Liver (tissue), 9 donors: ENCODE measurements around the gene ROPN1B. TPM values are rescaled to one million over a fixed set of nuclear protein-coding genes. Genes with fewer than 3 reads are reported as not detected.

ENCODE experiments used
- DNase-seq: peaks from one replicate; pipeline ENCODE4 v3.0.0-alpha.2; 2017; ENCODE audit warnings: low spot score
- H3K27ac ChIP-seq, 2 donors: one replicate each; pipeline ENCODE4 v1.7.0; 2013; ENCODE audit warnings: inconsistent platforms in 2 of 2, low read length in 2 of 2, control low read depth in 1 of 2, low read depth in 1 of 2, mild to moderate bottlenecking in 1 of 2
- H3K27me3 ChIP-seq, 4 donors: one replicate each; pipeline versions ENCODE4 v1.6.1 to v1.7.0; 2013; ENCODE audit warnings: low read length in 3 of 4, inconsistent platforms in 1 of 4, mild to moderate bottlenecking in 1 of 4, moderate library complexity in 1 of 4; ENCODE audit not compliant: control insufficient read depth in 4 of 4, insufficient read depth in 4 of 4
- H3K36me3 ChIP-seq, 4 donors: one replicate each; pipeline versions ENCODE4 v1.6.1 to v1.7.0; 2013; ENCODE audit warnings: low read length in 3 of 4, mild to moderate bottlenecking in 3 of 4, low read depth in 1 of 4, moderate library complexity in 1 of 4; ENCODE audit not compliant: control insufficient read depth in 4 of 4, insufficient read depth in 3 of 4
- H3K4me1 ChIP-seq, 4 donors: one replicate each; pipeline versions ENCODE4 v1.6.1 to v1.7.0; 2013; ENCODE audit warnings: low read length in 3 of 4, mild to moderate bottlenecking in 3 of 4, moderate library complexity in 1 of 4; ENCODE audit not compliant: control insufficient read depth in 4 of 4, insufficient read depth in 4 of 4
- H3K4me3 ChIP-seq, 3 donors: one replicate each; pipeline versions ENCODE4 v1.6.1 to v1.7.0; 2013; ENCODE audit warnings: low read length in 3 of 3, control low read depth in 1 of 3, low read depth in 1 of 3, mild to moderate bottlenecking in 1 of 3
- H3K9ac ChIP-seq, 2 donors: one replicate each; pipeline ENCODE4 v1.7.0; 2013; ENCODE audit warnings: low read length in 2 of 2, mild to moderate bottlenecking in 2 of 2, moderate library complexity in 2 of 2, control low read depth in 1 of 2, low read depth in 1 of 2
- H3K9me3 ChIP-seq, 4 donors: one replicate each; pipeline versions ENCODE4 v1.6.1 to v1.7.0; 2013; ENCODE audit warnings: low read length in 3 of 4; ENCODE audit not compliant: control insufficient read depth in 4 of 4
- ATF3 ChIP-seq: IDR thresholded peaks from 2 replicates; pipeline ENCODE4 v1.6.1; 2016; ENCODE audit warnings: antibody characterized with exemption
- CTCF ChIP-seq: fragments of 150-350 bp; IDR thresholded peaks from 2 replicates; pipeline ENCODE4 v1.5.1; 2017; ENCODE audit warnings: improper control_type of control experiment, low read depth, low read length; ENCODE audit not compliant: missing input control
- EGR1 ChIP-seq, 2 donors: IDR thresholded peaks; 2 replicates each; pipeline ENCODE4 v1.6.1; 2016 to 2018; ENCODE audit warnings: antibody characterized with exemption in 2 of 2, low read depth in 2 of 2
- FOXA1 ChIP-seq: IDR thresholded peaks from 2 replicates; pipeline ENCODE4 v1.6.1; 2016; ENCODE audit warnings: antibody characterized with exemption
- FOXA2 ChIP-seq: IDR thresholded peaks from 2 replicates; pipeline ENCODE4 v1.6.1; 2016; ENCODE audit warnings: antibody characterized with exemption
- GABPA ChIP-seq, 2 donors: IDR thresholded peaks in 1 of 2; conservative IDR thresholded peaks in 1 of 2; 2 replicates each; pipeline ENCODE4 v1.6.1; 2016; ENCODE audit warnings: antibody characterized with exemption in 2 of 2, mild to moderate bottlenecking in 1 of 2, moderate library complexity in 1 of 2
- HNF4A ChIP-seq, 2 donors: conservative IDR thresholded peaks; 2 replicates each; pipeline ENCODE4 v1.6.1; 2016; ENCODE audit warnings: antibody characterized with exemption in 2 of 2, mild to moderate bottlenecking in 2 of 2
- HNF4G ChIP-seq: IDR thresholded peaks from 2 replicates; pipeline ENCODE4 v1.6.1; 2016; ENCODE audit warnings: antibody characterized with exemption
- JUND ChIP-seq, 2 donors: IDR thresholded peaks; 2 replicates each; pipeline ENCODE4 v1.6.1; 2016; ENCODE audit warnings: antibody characterized with exemption in 2 of 2
- MAX ChIP-seq: IDR thresholded peaks from 2 replicates; pipeline ENCODE4 v1.6.1; 2016; ENCODE audit warnings: antibody characterized with exemption
- NR2F2 ChIP-seq: IDR thresholded peaks from 2 replicates; pipeline ENCODE4 v1.6.1; 2016; ENCODE audit warnings: antibody characterized with exemption
- RAD21 ChIP-seq, 2 donors: IDR thresholded peaks; 2 replicates each; pipeline ENCODE4 v1.6.1; 2016; ENCODE audit warnings: antibody characterized with exemption in 2 of 2, mild to moderate bottlenecking in 2 of 2
- REST ChIP-seq: IDR thresholded peaks from 2 replicates; pipeline ENCODE4 v1.6.1; 2016; ENCODE audit warnings: antibody characterized with exemption, mild to moderate bottlenecking
- RXRA ChIP-seq, 2 donors: IDR thresholded peaks; 2 replicates each; pipeline ENCODE4 v1.6.1; 2017 to 2018; ENCODE audit warnings: antibody characterized with exemption in 2 of 2, mild to moderate bottlenecking in 1 of 2
- SP1 ChIP-seq: IDR thresholded peaks from 2 replicates; pipeline ENCODE4 v1.6.1; 2018; ENCODE audit warnings: antibody characterized with exemption, mild to moderate bottlenecking
- TAF1 ChIP-seq: conservative IDR thresholded peaks from 2 replicates; pipeline ENCODE4 v1.6.1; 2016; ENCODE audit warnings: antibody characterized with exemption, mild to moderate bottlenecking
- YY1 ChIP-seq: IDR thresholded peaks from 2 replicates; pipeline ENCODE4 v1.6.1; 2016; ENCODE audit warnings: antibody characterized with exemption, mild to moderate bottlenecking
- ZBTB33 ChIP-seq: IDR thresholded peaks from 2 replicates; pipeline ENCODE4 v1.6.1; 2016; ENCODE audit warnings: antibody characterized with exemption
- WGBS: extraction: QIAGEN DNeasy Blood & Tissue Kit; methylation state at CpG from one replicate; pipeline ENCODE4 v1.1.7; 2013; 5-methylcytosine and 5-hydroxymethylcytosine counted together
- polyA plus RNA-seq, 2 donors: library from polyadenylated mRNA; stranded (reverse) in 1 of 2; unstranded in 1 of 2; fragments of 200-250 nt in 1 of 2; fragments of >200 nt in 1 of 2; fragmentation: Nextera tagmentation in 1 of 2; extraction: Ambion mirVana in 1 of 2; gene quantifications; one replicate each; pipeline versions ENCODE4 v1.2.1 to v1.2.3, GENCODE V29; 2013 to 2015
- total RNA-seq, 2 donors: library from RNA; depleted of rRNA; stranded (reverse); fragments of >200 nt; gene quantifications; one replicate each; pipeline ENCODE4 v1.2.3, GENCODE V29; 2014
- donor health status: healthy.
- donor health status: healthy.
- donor health status: healthy.
- donor health status: healthy.
- donor health status: healthy.

ROPN1B gene
- total and polyA plus RNA-seq, 4 donors, result 0.69 to 0.84 (median 0.72) TPM; not detected in 1

- DNase-seq, result no peak
- peaks cover 0 to 9% (median 3%) of the 10 kb centered on the region in 4 donors for H3K36me3 ChIP-seq
- H3K27me3 ChIP-seq, result no peaks in the 10 kb centered on the region
- no peaks in the 10 kb centered on the region for H3K4me1 ChIP-seq
- H3K9me3 ChIP-seq, result peaks cover 0 to 2% (median 0%) of the 10 kb centered on the region in 4 donors
- no peak overlapping the region for H3K27ac ChIP-seq
- 95% methylated on average over 6 of the region's 6 CpGs for WGBS
- H3K4me3 ChIP-seq, result no peak overlapping the region
- no peak overlapping the region for H3K9ac ChIP-seq
- TF ChIP-seq YY1 (no peak), RXRA (IDR thresholded peaks at IDR 0.05) (no peak), FOXA1 (no peak), JUND (IDR thresholded peaks at IDR 0.05) (no peak), TAF1 (no peak), HNF4G (no peak), GABPA (IDR thresholded peaks at IDR 0.05 in 1 of 2, conservative IDR thresholded peaks at IDR 0.05 in 1 of 2) (no peak), MAX (no peak), ATF3 (no peak), REST (no peak), CTCF (no peak), ZBTB33 (no peak), FOXA2 (no peak), SP1 (no peak), NR2F2 (no peak), EGR1 (IDR thresholded peaks at IDR 0.05; ENCODE audit: low read depth in 2 of 2) (no peak), RAD21 (IDR thresholded peaks at IDR 0.05) (no peak), HNF4A (conservative IDR thresholded peaks at IDR 0.05) (no peak)
Observed at GRCh38 chr3:126004217-126004616, 35.2 kb downstream of the ROPN1B start.
